Activated CD4-positive, alpha-beta memory T cell treated with anti-CD3 and anti-CD28 coated beads, Interleukin-2, amount 10 ng/mL, durations not matched to agents 7 days and 5 days (primary cell): ENCODE results near the gene GZMM. TPM values are rescaled to one million over a fixed set of nuclear protein-coding genes. Genes with fewer than 3 reads are reported as not detected.

Source experiments
- CTCF ChIA-PET: fragments of 350-600 bp; sonication (Branson Sonifier 250); formaldehyde crosslinking; loops from one replicate; lab custom pipeline; 2021; ENCODE audit warnings: antibody characterized with exemption, inconsistent platforms; lab: Charles Lee
- POLR2A ChIA-PET: fragments of 350-600 bp; sonication (Branson Sonifier 250); formaldehyde crosslinking; loops from one replicate; lab custom pipeline; 2021; ENCODE audit warnings: antibody characterized with exemption; lab: Charles Lee
- DNase-seq: peaks from one replicate; pipeline ENCODE4 v3.0.0-alpha.2; 2020
- H3K27ac Mint-ChIP-seq: one replicate; pipeline ENCODE4 v1.8.0; 2021; ENCODE audit warnings: mild to moderate bottlenecking, mixed read lengths
- H3K27me3 Mint-ChIP-seq: one replicate; pipeline ENCODE4 v1.8.0; 2021; ENCODE audit warnings: mixed read lengths
- H3K36me3 Mint-ChIP-seq: one replicate; pipeline ENCODE4 v1.8.0; 2021; ENCODE audit warnings: low read depth, mixed read lengths
- H3K4me1 Mint-ChIP-seq: one replicate; pipeline ENCODE4 v1.8.0; 2021; ENCODE audit warnings: mixed read lengths
- H3K4me3 Mint-ChIP-seq: one replicate; pipeline ENCODE4 v1.8.0; 2021; ENCODE audit warnings: mild to moderate bottlenecking, mixed read lengths
- H3K9me3 Mint-ChIP-seq: one replicate; pipeline ENCODE4 v1.8.0; 2021; ENCODE audit warnings: mixed read lengths
- total RNA-seq, 2 experiments: library from RNA; stranded (reverse); gene quantifications; one replicate each; pipeline ENCODE4 v1.2.3, GENCODE V29; 2021

The GZMM gene
- total RNA-seq, 2 experiments from 2014 or later = 45.1 to 45.2 TPM

GRCh38 chr19:595326-596262, 51.7 kb downstream of the GZMM start:
- POLR2A ChIA-PET = no interaction called here
- CTCF ChIA-PET = no interaction called here
- H3K27me3 Mint-ChIP-seq = peaks cover 7% of the 10 kb centered on the region

GRCh38 chr19:596263-596655, 52.4 kb downstream of the GZMM start:
- DNase-seq = no peak
- Mint-ChIP-seq H3K27me3 (peaks cover 5% of the 10 kb centered on the region), H3K4me1 (peaks cover 2% of the 10 kb centered on the region), H3K27ac (no peak overlapping the region), H3K9me3 (no peaks in the 10 kb centered on the region), H3K4me3 (no peak overlapping the region), H3K36me3 (no peaks in the 10 kb centered on the region)
- POLR2A ChIA-PET = no interaction called here
- CTCF ChIA-PET = no interaction called here

More at GRCh38 chr19:595326-596262, 51.7 kb downstream of the GZMM start:
- no peaks in the 10 kb centered on the region for H3K9me3 Mint-ChIP-seq
- no peak overlapping the region for H3K27ac Mint-ChIP-seq
- H3K4me1 Mint-ChIP-seq = peaks cover 3% of the 10 kb centered on the region
- no peaks in the 10 kb centered on the region for H3K36me3 Mint-ChIP-seq
- no peak for DNase-seq
- no peak overlapping the region for H3K4me3 Mint-ChIP-seq

- Mint-ChIP-seq H3K36me3 (no peaks in the 10 kb centered on the region), H3K4me3 (no peak overlapping the region), H3K4me1 (no peaks in the 10 kb centered on the region), H3K27me3 (peaks cover 2% of the 10 kb centered on the region), H3K9me3 (no peaks in the 10 kb centered on the region), H3K27ac (no peak overlapping the region)
- CTCF ChIA-PET = no interaction called here
- POLR2A ChIA-PET = no interaction called here
- peak; percentile 30 for DNase-seq
These were observed 53.8 kb downstream of the GZMM start for GRCh38 chr19:597406-598315.

Other genes with a start within 250 kb of the GZMM start
- gene MIER2, start 199.3 kb upstream of the GZMM start, total RNA-seq = 10 to 100 TPM; 17.2 to 20.8 TPM
- under 1 TPM in 1 of 2 experiments, not detected in 1; 0.08 TPM for gene C2CD4C, start 134.9 kb upstream of the GZMM start, total RNA-seq
- not detected for gene SHC2, start 83.0 kb upstream of the GZMM start, total RNA-seq
- gene MADCAM1, start 47.6 kb upstream of the GZMM start, total RNA-seq = under 1 TPM; 0.78 to 0.81 TPM
- gene TPGS1, start 36.6 kb upstream of the GZMM start, total RNA-seq = 10 to 100 TPM; 22.9 to 24.0 TPM
- gene CDC34, start 12.3 kb upstream of the GZMM start, total RNA-seq = 10 to 100 TPM; 50.3 to 50.4 TPM
- 100 to 1,000 TPM; 255 to 257 TPM for gene BSG, start 28.5 kb downstream of the GZMM start, total RNA-seq
- gene HCN2, start 45.8 kb downstream of the GZMM start, total RNA-seq = 1 to 10 TPM; 3.1 to 3.5 TPM
- 10 to 100 TPM; 44.8 to 45.1 TPM for gene POLRMT, start 89.5 kb downstream of the GZMM start, total RNA-seq
- gene FGF22, start 95.8 kb downstream of the GZMM start, total RNA-seq = not detected
- 10 to 100 TPM; 80.6 to 82.2 TPM for gene RNF126, start 119.2 kb downstream of the GZMM start, total RNA-seq
- 1 to 10 TPM; 2.5 to 3.0 TPM for gene FSTL3, start 132.3 kb downstream of the GZMM start, total RNA-seq
- gene PRSS57, start 151.4 kb downstream of the GZMM start, total RNA-seq = not detected
- gene PALM, start 164.9 kb downstream of the GZMM start, total RNA-seq = not detected
- not detected for gene MISP, start 207.1 kb downstream of the GZMM start, total RNA-seq